GM12878 (cell line): Measurements from ENCODE around the gene SLC25A11. TPM values are rescaled to one million over a fixed set of nuclear protein-coding genes. Genes with fewer than 3 reads are reported as not detected.

Source experiments
- BACH1 ChIP-seq: fragments of 450-650 bp; IDR thresholded peaks from 2 replicates; pipeline ENCODE4 v1.6.1; 2017; ENCODE audit warnings: mild to moderate bottlenecking, borderline replicate concordance
- CREB1 ChIP-seq: IDR thresholded peaks from 2 replicates; pipeline ENCODE4 v1.6.1; 2012; ENCODE audit warnings: low read depth, mild to moderate bottlenecking, inconsistent platforms
- ESRRA ChIP-seq: IDR thresholded peaks from 2 replicates; pipeline ENCODE4 v1.6.1; 2012; ENCODE audit warnings: mild to moderate bottlenecking, low read length, improper control_type of control experiment
- FOXM1 ChIP-seq: IDR thresholded peaks from 2 replicates; pipeline ENCODE4 v1.6.1; 2012; ENCODE audit warnings: low read depth, mild to moderate bottlenecking, inconsistent platforms, low read length, moderate library complexity
- GATAD2B ChIP-seq: fragments of 450-650 bp; conservative IDR thresholded peaks from 2 replicates; pipeline ENCODE4 v1.6.1; 2017; ENCODE audit warnings: low read depth, mild to moderate bottlenecking, moderate library complexity
- IRF4 ChIP-seq: IDR thresholded peaks from 2 replicates; pipeline ENCODE4 v1.6.1; 2011; ENCODE audit warnings: low read depth, low read length
- KLF5 ChIP-seq: fragments of 450-650 bp; IDR thresholded peaks from 2 replicates; pipeline ENCODE4 v1.6.1; 2014; ENCODE audit warnings: mild to moderate bottlenecking; ENCODE audit not compliant: partially characterized antibody
- MTA2 ChIP-seq: fragments of 450-650 bp; IDR thresholded peaks from 2 replicates; pipeline ENCODE4 v1.6.1; 2016; ENCODE audit warnings: low read depth, mild to moderate bottlenecking, moderate library complexity
- MYB ChIP-seq: fragments of 150-350 bp; IDR thresholded peaks from 2 replicates; pipeline ENCODE4 v1.6.1; 2014; ENCODE audit warnings: mild to moderate bottlenecking, low read depth, low read length, borderline replicate concordance
- NR2C1 ChIP-seq: fragments of 450-650 bp; IDR thresholded peaks from 2 replicates; pipeline ENCODE4 v1.6.1; 2017; ENCODE audit warnings: antibody characterized with exemption, mild to moderate bottlenecking, moderate library complexity
- POLR2A ChIP-seq: IDR thresholded peaks from 2 replicates; pipeline ENCODE4 v1.6.1; 2011; ENCODE audit warnings: low read depth, mild to moderate bottlenecking, low read length
- POLR2AphosphoS5 ChIP-seq: IDR thresholded peaks from 2 replicates; pipeline ENCODE4 v1.6.1; 2011; ENCODE audit warnings: mild to moderate bottlenecking, low read length, inconsistent platforms
- POU2F2 ChIP-seq: IDR thresholded peaks from 3 replicates; pipeline ENCODE4 v1.6.1; 2011; ENCODE audit warnings: low read depth, mild to moderate bottlenecking, low read length, borderline replicate concordance
- RB1 ChIP-seq: fragments of 450-650 bp; formaldehyde crosslinking; IDR thresholded peaks from 2 replicates; pipeline ENCODE4 v1.6.1; 2017; ENCODE audit warnings: mild to moderate bottlenecking, borderline replicate concordance
- RUNX3 ChIP-seq: IDR thresholded peaks from 2 replicates; pipeline ENCODE4 v1.6.1; 2012; ENCODE audit warnings: low read length, inconsistent platforms
- SMC3 ChIP-seq: IDR thresholded peaks from 2 replicates; pipeline ENCODE4 v1.6.1; 2011; ENCODE audit warnings: low read length, improper control_type of control experiment, borderline replicate concordance
- SP1 ChIP-seq: IDR thresholded peaks from one replicate; pipeline ENCODE4 v1.6.1; 2011; ENCODE audit warnings: low read depth, low read length
- SPI1 ChIP-seq: IDR thresholded peaks from 2 replicates; pipeline ENCODE4 v1.6.1; 2011; ENCODE audit warnings: low read depth, mild to moderate bottlenecking, low read length, moderate library complexity, borderline replicate concordance; ENCODE audit not compliant: insufficient read depth
- SREBF1 ChIP-seq: IDR thresholded peaks from 2 replicates; pipeline ENCODE4 v1.6.1; 2012; ENCODE audit warnings: mild to moderate bottlenecking, low read length
- USF2 ChIP-seq: IDR thresholded peaks from 2 replicates; pipeline ENCODE4 v1.6.1; 2011; ENCODE audit warnings: low read depth, low read length, improper control_type of control experiment, borderline replicate concordance
- YBX1 ChIP-seq: fragments of 450-650 bp; IDR thresholded peaks from 2 replicates; pipeline ENCODE4 v1.6.1; 2016; ENCODE audit warnings: antibody characterized with exemption
- ZNF274 ChIP-seq: IDR thresholded peaks from one replicate; pipeline ENCODE4 v1.8.0; 2011; ENCODE audit not compliant: insufficient read length, insufficient read depth
- ZZZ3 ChIP-seq: IDR thresholded peaks from 2 replicates; pipeline ENCODE4 v1.6.1; 2011; ENCODE audit warnings: low read depth; ENCODE audit not compliant: control insufficient read depth, insufficient read length
- polyA plus RNA-seq, 11 experiments: library from polyadenylated mRNA; depleted of rRNA in 4 of 11; unstranded in 6 of 11; stranded (reverse) in 5 of 11; fragments of >200 nt; fragmentation: Nextera tagmentation in 4 of 11; fragmentation: Illumina TruSeq in 1 of 11; extraction: Ambion mirVana in 4 of 11; extraction: Trizol in 1 of 11; gene quantifications; 1 replicate in 1 of 11; 2 replicates in 10 of 11; pipeline versions ENCODE4 v1.2.1 to v1.2.3, GENCODE V29; 2011 to 2016; ENCODE audit warnings: inconsistent platforms in 2 of 11, missing spikeins in 2 of 11, low read depth in 1 of 11
- total RNA-seq, 4 experiments: library from RNA; depleted of rRNA in 3 of 4; stranded (reverse); fragments of >200 nt in 3 of 4; fragmentation: Illumina TruSeq in 1 of 4; extraction: Trizol in 1 of 4; gene quantifications; 2 replicates each; pipeline versions ENCODE4 v1.2.1 to v1.2.3, GENCODE V29; 2013 to 2021
- TF ChIP-seq, protein P1 (sequence below): IDR thresholded peaks from 2 replicates; pipeline ENCODE4 v1.6.1; 2011; ENCODE audit warnings: borderline replicate concordance, low read depth, mild to moderate bottlenecking, moderate library complexity, low read length; ENCODE audit not compliant: insufficient read depth, poor library complexity, severe bottlenecking
- TF ChIP-seq, protein P2 (sequence below): fragments of 450-650 bp; IDR thresholded peaks from 2 replicates; pipeline ENCODE4 v1.6.1; 2016; ENCODE audit warnings: mild to moderate bottlenecking
- TF ChIP-seq, protein P3 (sequence below): fragments of 450-650 bp; IDR thresholded peaks from 2 replicates; pipeline ENCODE4 v1.6.1; 2018; ENCODE audit warnings: mild to moderate bottlenecking, low read depth, moderate library complexity; ENCODE audit not compliant: partially characterized antibody

Gene SLC25A11
- total and polyA plus RNA-seq, 10 of the 15 experiments (the other 5 are each of a cell fraction or from before 2014, with no cell fraction given), result 5.8 to 142 (median 65.0) TPM

DNA sequence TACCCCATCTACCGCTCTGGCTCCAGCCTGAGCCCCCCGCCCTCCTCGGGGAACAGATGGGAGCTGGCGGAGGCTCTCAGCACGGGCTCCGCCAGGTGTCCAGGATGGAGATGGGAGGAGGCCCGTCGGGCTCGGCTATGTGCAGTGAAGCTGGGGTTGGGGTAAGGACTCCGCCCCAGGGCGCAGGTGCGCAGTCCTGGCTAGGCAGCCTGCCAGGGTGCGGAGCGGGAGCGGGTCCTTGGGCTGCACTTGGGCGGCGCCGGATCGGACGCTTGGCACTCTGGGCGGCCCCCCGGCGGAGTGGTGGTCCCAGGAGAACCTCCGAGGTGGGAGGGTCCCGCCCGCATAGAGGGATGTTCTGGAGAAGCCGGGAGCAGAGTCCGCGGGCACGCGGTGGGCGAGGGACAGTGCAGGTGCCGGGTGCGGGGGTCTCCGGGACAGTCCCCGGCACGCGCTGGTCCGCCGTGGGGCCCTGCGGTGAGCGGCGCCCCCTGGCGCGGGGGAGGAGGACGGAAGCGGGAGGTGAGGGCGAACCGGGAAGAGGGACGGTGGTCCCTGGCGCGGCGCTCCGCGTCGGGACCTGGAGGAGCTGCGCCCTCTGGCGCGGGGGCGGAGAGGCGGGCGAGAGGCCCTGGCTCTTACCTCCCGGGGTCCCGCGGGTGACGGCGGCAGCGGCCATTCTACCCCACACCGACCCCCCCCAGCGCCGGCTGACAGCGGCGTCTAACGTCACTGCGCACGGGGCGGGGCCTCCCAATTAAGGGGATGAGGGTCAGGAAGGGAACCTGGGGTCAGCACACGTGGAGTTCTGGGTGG, 47.3 kb upstream of the SLC25A11 start, which contains the start of gene CAMTA2 (continued):
- TF ChIP-seq SREBF1 (0 out of 2 replicates have a peak, but pooled peaks have one; percentile 42), USF2 (no peak), GATAD2B (peak; percentile 97; the same call in 1 of the 2 replicates), YBX1 (no peak), ESRRA (0 out of 2 replicates have a peak, but pooled peaks have one; percentile 48), NR2C1 (peak; percentile 51; the same call in 1 of the 2 replicates), RB1 (peak; percentile 88; the same call in 1 of the 2 replicates), POLR2AphosphoS5 (0 out of 2 replicates have a peak, but pooled peaks have one; percentile 43), KLF5 (peak; percentile 48), SP1 (peak; percentile 22), SMC3 (peak; percentile 23; the same call in 1 of the 2 replicates), BACH1 (peak; percentile 67), RUNX3 (peak; percentile 77), ZZZ3 (no peak), MTA2 (no peak), MYB (no peak), IRF4 (peak; percentile 31; the same call in 1 of the 2 replicates), POU2F2 (peak; percentile 14; the same call in 1 of the 3 replicates), ZNF274 (no peak), POLR2A (peak; percentile 89), SPI1 (0 out of 2 replicates have a peak, but pooled peaks have one; percentile 2), FOXM1 (peak; percentile 65; the same call in 1 of the 2 replicates), CREB1 (peak; percentile 90)
- TF ChIP-seq, protein P1, sequence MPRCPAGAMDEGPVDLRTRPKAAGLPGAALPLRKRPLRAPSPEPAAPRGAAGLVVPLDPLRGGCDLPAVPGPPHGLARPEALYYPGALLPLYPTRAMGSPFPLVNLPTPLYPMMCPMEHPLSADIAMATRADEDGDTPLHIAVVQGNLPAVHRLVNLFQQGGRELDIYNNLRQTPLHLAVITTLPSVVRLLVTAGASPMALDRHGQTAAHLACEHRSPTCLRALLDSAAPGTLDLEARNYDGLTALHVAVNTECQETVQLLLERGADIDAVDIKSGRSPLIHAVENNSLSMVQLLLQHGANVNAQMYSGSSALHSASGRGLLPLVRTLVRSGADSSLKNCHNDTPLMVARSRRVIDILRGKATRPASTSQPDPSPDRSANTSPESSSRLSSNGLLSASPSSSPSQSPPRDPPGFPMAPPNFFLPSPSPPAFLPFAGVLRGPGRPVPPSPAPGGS, result peak; percentile 14
- TF ChIP-seq, protein P2, sequence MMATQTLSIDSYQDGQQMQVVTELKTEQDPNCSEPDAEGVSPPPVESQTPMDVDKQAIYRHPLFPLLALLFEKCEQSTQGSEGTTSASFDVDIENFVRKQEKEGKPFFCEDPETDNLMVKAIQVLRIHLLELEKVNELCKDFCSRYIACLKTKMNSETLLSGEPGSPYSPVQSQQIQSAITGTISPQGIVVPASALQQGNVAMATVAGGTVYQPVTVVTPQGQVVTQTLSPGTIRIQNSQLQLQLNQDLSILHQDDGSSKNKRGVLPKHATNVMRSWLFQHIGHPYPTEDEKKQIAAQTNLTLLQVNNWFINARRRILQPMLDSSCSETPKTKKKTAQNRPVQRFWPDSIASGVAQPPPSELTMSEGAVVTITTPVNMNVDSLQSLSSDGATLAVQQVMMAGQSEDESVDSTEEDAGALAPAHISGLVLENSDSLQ, result peak; percentile 66
- TF ChIP-seq, protein P3, sequence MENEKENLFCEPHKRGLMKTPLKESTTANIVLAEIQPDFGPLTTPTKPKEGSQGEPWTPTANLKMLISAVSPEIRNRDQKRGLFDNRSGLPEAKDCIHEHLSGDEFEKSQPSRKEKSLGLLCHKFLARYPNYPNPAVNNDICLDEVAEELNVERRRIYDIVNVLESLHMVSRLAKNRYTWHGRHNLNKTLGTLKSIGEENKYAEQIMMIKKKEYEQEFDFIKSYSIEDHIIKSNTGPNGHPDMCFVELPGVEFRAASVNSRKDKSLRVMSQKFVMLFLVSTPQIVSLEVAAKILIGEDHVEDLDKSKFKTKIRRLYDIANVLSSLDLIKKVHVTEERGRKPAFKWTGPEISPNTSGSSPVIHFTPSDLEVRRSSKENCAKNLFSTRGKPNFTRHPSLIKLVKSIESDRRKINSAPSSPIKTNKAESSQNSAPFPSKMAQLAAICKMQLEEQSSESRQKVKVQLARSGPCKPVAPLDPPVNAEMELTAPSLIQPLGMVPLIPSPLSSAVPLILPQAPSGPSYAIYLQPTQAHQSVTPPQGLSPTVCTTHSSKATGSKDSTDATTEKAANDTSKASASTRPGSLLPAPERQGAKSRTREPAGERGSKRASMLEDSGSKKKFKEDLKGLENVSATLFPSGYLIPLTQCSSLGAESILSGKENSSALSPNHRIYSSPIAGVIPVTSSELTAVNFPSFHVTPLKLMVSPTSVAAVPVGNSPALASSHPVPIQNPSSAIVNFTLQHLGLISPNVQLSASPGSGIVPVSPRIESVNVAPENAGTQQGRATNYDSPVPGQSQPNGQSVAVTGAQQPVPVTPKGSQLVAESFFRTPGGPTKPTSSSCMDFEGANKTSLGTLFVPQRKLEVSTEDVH, result no peak
